ENCODE measurements around the gene ARSB.

The ARSB gene

GRCh38 chr5:79002374-79002773, 17.3 kb upstream of the ARSB start:
- Histone ChIP-seq H3K4me2 (ENCODE audit: low read length) (no peak overlapping the region), H3K9me3 (ENCODE audit: control insufficient read depth, insufficient read depth, low read length) (no peaks in the 10 kb centered on the region), H3K9me2 (replicated peaks; ENCODE audit: control insufficient read depth, low read length) (no peaks in the 10 kb centered on the region), H3K4me1 (ENCODE audit: control insufficient read depth, low read length) (no peaks in the 10 kb centered on the region), H3K27me3 (ENCODE audit: control insufficient read depth, low read length) (peaks cover 26% of the 10 kb centered on the region), H4K20me1 (ENCODE audit: control insufficient read depth, insufficient read depth, low read depth, low read length) (no peaks in the 10 kb centered on the region), H3K27ac (ENCODE audit: low read depth, low read length) (no peak overlapping the region), H3K4me3 (ENCODE audit: low read length) (no peak overlapping the region), H3F3A (ENCODE audit: control insufficient read depth, insufficient read depth) (no peaks in the 10 kb centered on the region), H3K79me2 (ENCODE audit: control insufficient read depth, low read length) (no peaks in the 10 kb centered on the region), H3K36me3 (ENCODE audit: control insufficient read depth, low read length) (no peaks in the 10 kb centered on the region)
- no peak for TF ChIP-seq EZH2phosphoT487 (IDR thresholded peaks at IDR 0.05; ENCODE audit: borderline replicate concordance, low read length)
- TF ChIP-seq CTCF (IDR thresholded peaks at IDR 0.05; ENCODE audit: low read depth, low read length, poor library complexity, severe bottlenecking), result no peak

GRCh38 chr5:79001471-79001870, 16.4 kb upstream of the ARSB start:
- no peaks in the 10 kb centered on the region for H4K20me1 ChIP-seq (ENCODE audit: control insufficient read depth, insufficient read depth, low read depth, low read length)
- no peak overlapping the region for H3K27ac ChIP-seq (ENCODE audit: low read depth, low read length)

GRCh38 chr5:78997090-78997489, 12.0 kb upstream of the ARSB start:
- H3K4me3 ChIP-seq (ENCODE audit: low read length), result no peak overlapping the region
- no peaks in the 10 kb centered on the region for H3K9me3 ChIP-seq (ENCODE audit: control insufficient read depth, insufficient read depth, low read length)
- no peaks in the 10 kb centered on the region for H3K4me1 ChIP-seq (ENCODE audit: control insufficient read depth, low read length)
- H4K20me1 ChIP-seq (ENCODE audit: control insufficient read depth, insufficient read depth, low read depth, low read length), result no peaks in the 10 kb centered on the region
- no peak for TF ChIP-seq EZH2phosphoT487 (IDR thresholded peaks at IDR 0.05; ENCODE audit: borderline replicate concordance, low read length)
- TF ChIP-seq CTCF (IDR thresholded peaks at IDR 0.05; ENCODE audit: low read depth, low read length, poor library complexity, severe bottlenecking), result no peak
- no peak overlapping the region for H3K4me2 ChIP-seq (ENCODE audit: low read length)
- H3K27me3 ChIP-seq (ENCODE audit: control insufficient read depth, low read length), result peaks cover 19% of the 10 kb centered on the region
- H3K27ac ChIP-seq (ENCODE audit: low read depth, low read length), result no peak overlapping the region
- no peaks in the 10 kb centered on the region for H3F3A ChIP-seq (ENCODE audit: control insufficient read depth, insufficient read depth)
- no peaks in the 10 kb centered on the region for H3K79me2 ChIP-seq (ENCODE audit: control insufficient read depth, low read length)
- H3K36me3 ChIP-seq (ENCODE audit: control insufficient read depth, low read length), result no peaks in the 10 kb centered on the region
- H3K9me2 ChIP-seq (replicated peaks; ENCODE audit: control insufficient read depth, low read length), result no peaks in the 10 kb centered on the region

More at GRCh38 chr5:79001471-79001870, 16.4 kb upstream of the ARSB start:
- no peaks in the 10 kb centered on the region for H3K36me3 ChIP-seq (ENCODE audit: control insufficient read depth, low read length)
- H3K4me2 ChIP-seq (ENCODE audit: low read length), result no peak overlapping the region
- H3K27me3 ChIP-seq (ENCODE audit: control insufficient read depth, low read length), result peaks cover 29% of the 10 kb centered on the region
- H3F3A ChIP-seq (ENCODE audit: control insufficient read depth, insufficient read depth), result no peaks in the 10 kb centered on the region
- TF ChIP-seq EZH2phosphoT487 (IDR thresholded peaks at IDR 0.05; ENCODE audit: borderline replicate concordance, low read length), result no peak
- no peak for TF ChIP-seq CTCF (IDR thresholded peaks at IDR 0.05; ENCODE audit: low read depth, low read length, poor library complexity, severe bottlenecking)
- H3K4me3 ChIP-seq (ENCODE audit: low read length), result no peak overlapping the region
- H3K4me1 ChIP-seq (ENCODE audit: control insufficient read depth, low read length), result no peaks in the 10 kb centered on the region
- H3K9me2 ChIP-seq (replicated peaks; ENCODE audit: control insufficient read depth, low read length), result no peaks in the 10 kb centered on the region
- H3K79me2 ChIP-seq (ENCODE audit: control insufficient read depth, low read length), result no peaks in the 10 kb centered on the region
- no peaks in the 10 kb centered on the region for H3K9me3 ChIP-seq (ENCODE audit: control insufficient read depth, insufficient read depth, low read length)
